GM21825 (cell line): ENCODE data around the gene NRN1L.
A peak's percentile ranks its signal among the peaks of the same experiment; 100 is the strongest.

ENCODE experiments used
- ATAC-seq: cut with Tn5 transposase; IDR thresholded peaks from one replicate; pipeline ENCODE4 v1.9.1; 2021; ENCODE audit warnings: mild to moderate bottlenecking, moderate library complexity; ENCODE audit not compliant: unreplicated experiment

The NRN1L gene

GRCh38 chr16:67915831-67916723, 31.4 kb downstream of the NRN1L start:
- no peak for ATAC-seq

- ATAC-seq: no peak
Observed at GRCh38 chr16:67917140-67917851, 32.6 kb downstream of the NRN1L start.

- ATAC-seq: no peak
Observed at GRCh38 chr16:67917852-67918236, 33.2 kb downstream of the NRN1L start.

- ATAC-seq: no peak
Observed at GRCh38 chr16:67919622-67920221, 35.0 kb downstream of the NRN1L start.

- no peak for ATAC-seq
Observed at GRCh38 chr16:67922221-67922620, 37.5 kb downstream of the NRN1L start.

GRCh38 chr16:67922740-67923139, 38.1 kb downstream of the NRN1L start:
- ATAC-seq: no peak

GRCh38 chr16:67923414-67924116, 38.9 kb downstream of the NRN1L start:
- no peak for ATAC-seq

- ATAC-seq: no peak
Observed at GRCh38 chr16:67924140-67924906, 39.6 kb downstream of the NRN1L start.

- ATAC-seq: no peak
Observed at GRCh38 chr16:67926181-67926750, 41.6 kb downstream of the NRN1L start.

- ATAC-seq: no peak
Observed at GRCh38 chr16:67927131-67927941, 42.7 kb downstream of the NRN1L start.

- ATAC-seq: no peak
Observed at GRCh38 chr16:67928147-67928546, 43.5 kb downstream of the NRN1L start.

- ATAC-seq: peak; percentile 40
Observed at GRCh38 chr16:67928561-67929364, 44.1 kb downstream of the NRN1L start.

GRCh38 chr16:67930191-67930590, 45.5 kb downstream of the NRN1L start:
- no peak for ATAC-seq

- ATAC-seq: no peak
Observed at GRCh38 chr16:67930678-67931211, 46.1 kb downstream of the NRN1L start.

GRCh38 chr16:67931712-67932461, 47.2 kb downstream of the NRN1L start, which contains the start of gene CTRL:
CTRL (minus strand) TSS chr16:67931862; CDS start chr16:67931852, 10 bp downstream.
- no peak for ATAC-seq

- no peak for ATAC-seq
Observed at GRCh38 chr16:67932462-67932840, 47.8 kb downstream of the NRN1L start.

GRCh38 chr16:67933805-67934204, 49.1 kb downstream of the NRN1L start:
- no peak for ATAC-seq
